Kidney epithelial cell (primary cell): ENCODE data around the gene MYO10. TPM values are rescaled to one million over a fixed set of nuclear protein-coding genes. Genes with fewer than 3 reads are reported as not detected.

Experiments used
- DNase-seq: peaks from one replicate; pipeline ENCODE4 v3.0.0-alpha.2; 2010; ENCODE audit warnings: low read depth
- H3K27me3 ChIP-seq: 2 replicates; pipeline ENCODE4 v1.6.0; 2011; ENCODE audit warnings: low read length; ENCODE audit not compliant: control insufficient read depth, insufficient read depth
- H3K36me3 ChIP-seq: 2 replicates; pipeline ENCODE4 v1.5.1; 2011; ENCODE audit warnings: low read length; ENCODE audit not compliant: control insufficient read depth, insufficient read depth
- H3K4me3 ChIP-seq: 2 replicates; pipeline ENCODE4 v1.5.1; 2011; ENCODE audit warnings: low read depth, mild to moderate bottlenecking, control low read depth, low read length
- CTCF ChIP-seq: IDR thresholded peaks from 2 replicates; pipeline ENCODE4 v1.5.1; 2011; ENCODE audit warnings: mild to moderate bottlenecking, moderate library complexity, low read length, control low read depth, inconsistent platforms; ENCODE audit not compliant: insufficient read depth, poor library complexity, severe bottlenecking
- total RNA-seq: library from RNA; depleted of rRNA; stranded (reverse); fragments of >200 nt; gene quantifications from 2 replicates; pipeline ENCODE4 v1.2.3, GENCODE V29; 2015

The MYO10 gene
- total RNA-seq, 1 donor from 2014 or later = 80.3 TPM

- Histone ChIP-seq H3K36me3 (peaks cover 4% of the 10 kb centered on the region), H3K4me3 (no peak overlapping the region), H3K27me3 (no peaks in the 10 kb centered on the region)
- DNase-seq = no peak
- TF ChIP-seq CTCF = no peak
Observed at GRCh38 chr5:16713386-16713928, 222.6 kb downstream of the MYO10 start.

GRCh38 chr5:16712620-16713019, 223.5 kb downstream of the MYO10 start:
- H3K27me3 ChIP-seq = no peaks in the 10 kb centered on the region
- H3K4me3 ChIP-seq = no peak overlapping the region
- H3K36me3 ChIP-seq = peaks cover 4% of the 10 kb centered on the region
- no peak for DNase-seq
- TF ChIP-seq CTCF = no peak

- peaks cover 4% of the 10 kb centered on the region for H3K36me3 ChIP-seq
- no peak for TF ChIP-seq CTCF
- no peaks in the 10 kb centered on the region for H3K27me3 ChIP-seq
- no peak overlapping the region for H3K4me3 ChIP-seq
- DNase-seq = no peak
Observed at GRCh38 chr5:16712178-16712577, 223.9 kb downstream of the MYO10 start.

GRCh38 chr5:16709691-16710433, 226.2 kb downstream of the MYO10 start:
- no peak for TF ChIP-seq CTCF
- Histone ChIP-seq H3K4me3 (no peak overlapping the region), H3K27me3 (no peaks in the 10 kb centered on the region), H3K36me3 (peaks cover 4% of the 10 kb centered on the region)
- DNase-seq = no peak

GRCh38 chr5:16707869-16708192, 228.3 kb downstream of the MYO10 start:
- peaks cover 4% of the 10 kb centered on the region for H3K36me3 ChIP-seq
- TF ChIP-seq CTCF = no peak
- no peak overlapping the region for H3K4me3 ChIP-seq
- DNase-seq = no peak
- no peaks in the 10 kb centered on the region for H3K27me3 ChIP-seq
